DND-41 (cell line): ENCODE measurements around the gene CTNS.
A peak's percentile ranks its signal among the peaks of the same experiment; 100 is the strongest.

ENCODE experiments used
- ATAC-seq: fragments of 200-7000 bp; cut with Tn5 transposase; 3 replicates; pipeline ENCODE4 v1.9.1; 2021; ENCODE audit warnings: low read depth; ENCODE audit not compliant: insufficient read depth
- DNase-seq: peaks from one replicate; pipeline ENCODE4 v3.0.0-alpha.2; 2020
- H2AFZ ChIP-seq: 2 replicates; pipeline ENCODE4 v1.6.0; 2012; ENCODE audit warnings: low read depth, low read length
- H3K27ac ChIP-seq: 2 replicates; pipeline ENCODE4 v1.5.1; 2012; ENCODE audit warnings: low read length, inconsistent platforms
- H3K27me3 ChIP-seq: fragments of 200-600 bp; sonication (generic); 2 replicates; pipeline ENCODE4 v1.6.0; 2012; ENCODE audit warnings: low read length, mild to moderate bottlenecking, inconsistent platforms; ENCODE audit not compliant: insufficient read depth, poor library complexity
- H3K36me3 ChIP-seq: 2 replicates; pipeline ENCODE4 v1.5.1; 2012; ENCODE audit warnings: low read length, inconsistent platforms; ENCODE audit not compliant: insufficient read depth
- H3K4me1 ChIP-seq: 2 replicates; pipeline ENCODE4 v1.5.1; 2012; ENCODE audit warnings: mild to moderate bottlenecking, low read length; ENCODE audit not compliant: insufficient read depth
- H3K4me2 ChIP-seq: 2 replicates; pipeline ENCODE4 v1.6.0; 2012; ENCODE audit warnings: mild to moderate bottlenecking, moderate library complexity, low read length, inconsistent platforms; ENCODE audit not compliant: insufficient read depth
- H3K4me3 ChIP-seq, 2 experiments: fragments of 200-600 bp in 1 of 2; shearing (Covaris generic) in 1 of 2; 2 replicates each; pipeline ENCODE4 v1.5.1; 2012 to 2016; ENCODE audit warnings: inconsistent platforms in 2 of 2, low read length in 2 of 2, mild to moderate bottlenecking in 2 of 2, low read depth in 1 of 2, moderate library complexity in 1 of 2
- H3K79me2 ChIP-seq: 2 replicates; pipeline ENCODE4 v1.6.0; 2012; ENCODE audit warnings: low read length, inconsistent platforms; ENCODE audit not compliant: insufficient read depth
- H3K9ac ChIP-seq: 2 replicates; pipeline ENCODE4 v1.6.0; 2012; ENCODE audit warnings: low read depth, mild to moderate bottlenecking, inconsistent platforms, low read length, moderate library complexity
- H3K9me3 ChIP-seq: 2 replicates; pipeline ENCODE4 v1.5.1; 2012; ENCODE audit warnings: low read length, moderate library complexity, mild to moderate bottlenecking, inconsistent platforms; ENCODE audit not compliant: insufficient read depth, severe bottlenecking
- H4K20me1 ChIP-seq: 2 replicates; pipeline ENCODE4 v1.6.0; 2012; ENCODE audit warnings: low read length; ENCODE audit not compliant: insufficient read depth
- EZH2 ChIP-seq: IDR thresholded peaks from 3 replicates; pipeline ENCODE4 v1.6.1; 2012; ENCODE audit warnings: borderline replicate concordance, low read depth, mild to moderate bottlenecking, moderate library complexity, low read length, inconsistent platforms; ENCODE audit not compliant: severe bottlenecking
- TF ChIP-seq, protein P1 (sequence below): IDR thresholded peaks from 2 replicates; pipeline ENCODE4 v1.5.1; 2012; ENCODE audit warnings: borderline replicate concordance, low read length, moderate library complexity, mild to moderate bottlenecking; ENCODE audit not compliant: poor library complexity, severe bottlenecking; ENCODE audit errors: extremely low read depth

CTNS gene

GRCh38 chr17:3636154-3636907, at the start of gene CTNS, which contains the start of gene SHPK:
Gene CTNS (plus strand): TSS chr17:3636760. CDS start chr17:3640207, 3,447 bp downstream.
Gene SHPK (minus strand): TSS chr17:3636250. CDS start chr17:3636219, 31 bp downstream.
- H3K9ac ChIP-seq = peak within 1 kb of the TSS; percentile 77
- H3K9me3 ChIP-seq = no peaks in the 10 kb centered on the region
- H3K27me3 ChIP-seq = no peaks in the 10 kb centered on the region
- TF ChIP-seq EZH2 = no peak
- TF ChIP-seq, protein P1, sequence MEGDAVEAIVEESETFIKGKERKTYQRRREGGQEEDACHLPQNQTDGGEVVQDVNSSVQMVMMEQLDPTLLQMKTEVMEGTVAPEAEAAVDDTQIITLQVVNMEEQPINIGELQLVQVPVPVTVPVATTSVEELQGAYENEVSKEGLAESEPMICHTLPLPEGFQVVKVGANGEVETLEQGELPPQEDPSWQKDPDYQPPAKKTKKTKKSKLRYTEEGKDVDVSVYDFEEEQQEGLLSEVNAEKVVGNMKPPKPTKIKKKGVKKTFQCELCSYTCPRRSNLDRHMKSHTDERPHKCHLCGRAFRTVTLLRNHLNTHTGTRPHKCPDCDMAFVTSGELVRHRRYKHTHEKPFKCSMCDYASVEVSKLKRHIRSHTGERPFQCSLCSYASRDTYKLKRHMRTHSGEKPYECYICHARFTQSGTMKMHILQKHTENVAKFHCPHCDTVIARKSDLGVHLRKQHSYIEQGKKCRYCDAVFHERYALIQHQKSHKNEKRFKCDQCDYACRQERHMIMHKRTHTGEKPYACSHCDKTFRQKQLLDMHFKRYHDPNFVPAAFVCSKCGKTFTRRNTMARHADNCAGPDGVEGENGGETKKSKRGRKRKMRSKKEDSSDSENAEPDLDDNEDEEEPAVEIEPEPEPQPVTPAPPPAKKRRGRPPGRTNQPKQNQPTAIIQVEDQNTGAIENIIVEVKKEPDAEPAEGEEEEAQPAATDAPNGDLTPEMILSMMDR = no peak
- peaks cover 3% of the 10 kb centered on the region; the same call in 1 of the 2 replicates for H4K20me1 ChIP-seq
- peak within 1 kb of the TSS; percentile 94 for H3K27ac ChIP-seq
- H3K4me3 ChIP-seq = peak within 1 kb of the TSS; percentile 90 to 100
- peak within 1 kb of the TSS; percentile 99 for H2AFZ ChIP-seq
- H3K79me2 ChIP-seq = peaks cover 37% of the 10 kb centered on the region
- ATAC-seq (peak; percentile 97), DNase-seq (peak; percentile 96)
- H3K4me2 ChIP-seq = peak within 1 kb of the TSS; percentile 98
- H3K36me3 ChIP-seq = peaks cover 13% of the 10 kb centered on the region
- H3K4me1 ChIP-seq = peaks cover 34% of the 10 kb centered on the region

- no peaks in the 10 kb centered on the region for H3K27me3 ChIP-seq
- no peaks in the 10 kb centered on the region for H3K9me3 ChIP-seq
Observed at GRCh38 chr17:3589784-3590183, 46.8 kb upstream of the CTNS start.

GRCh38 chr17:3590231-3590630, 46.3 kb upstream of the CTNS start:
- Histone ChIP-seq H2AFZ (no peak overlapping the region), H3K9ac (no peak overlapping the region), H3K79me2 (no peaks in the 10 kb centered on the region), H3K9me3 (no peaks in the 10 kb centered on the region), H3K4me1 (no peaks in the 10 kb centered on the region), H3K4me3 (no peak overlapping the region), H3K27me3 (no peaks in the 10 kb centered on the region), H3K27ac (no peak overlapping the region), H3K36me3 (0 out of 2 replicates have a peak, but pooled peaks cover 8% of the 10 kb centered on the region), H4K20me1 (no peaks in the 10 kb centered on the region), H3K4me2 (no peak overlapping the region)
- no peak for DNase-seq
- no peak for ATAC-seq
- TF ChIP-seq, protein P1 = no peak
- TF ChIP-seq EZH2 = no peak

More at GRCh38 chr17:3589784-3590183, 46.8 kb upstream of the CTNS start:
- DNase-seq (no peak), ATAC-seq (no peak)
- Histone ChIP-seq H3K79me2 (no peaks in the 10 kb centered on the region), H2AFZ (no peak overlapping the region), H4K20me1 (no peaks in the 10 kb centered on the region), H3K27ac (no peak overlapping the region), H3K36me3 (0 out of 2 replicates have a peak, but pooled peaks cover 8% of the 10 kb centered on the region), H3K4me3 (no peak overlapping the region), H3K9ac (no peak overlapping the region), H3K4me1 (no peaks in the 10 kb centered on the region), H3K4me2 (no peak overlapping the region)
- TF ChIP-seq, protein P1 = no peak
- TF ChIP-seq EZH2 = no peak
